ENCODE data around the gene RGS11.

RGS11 gene

DNA sequence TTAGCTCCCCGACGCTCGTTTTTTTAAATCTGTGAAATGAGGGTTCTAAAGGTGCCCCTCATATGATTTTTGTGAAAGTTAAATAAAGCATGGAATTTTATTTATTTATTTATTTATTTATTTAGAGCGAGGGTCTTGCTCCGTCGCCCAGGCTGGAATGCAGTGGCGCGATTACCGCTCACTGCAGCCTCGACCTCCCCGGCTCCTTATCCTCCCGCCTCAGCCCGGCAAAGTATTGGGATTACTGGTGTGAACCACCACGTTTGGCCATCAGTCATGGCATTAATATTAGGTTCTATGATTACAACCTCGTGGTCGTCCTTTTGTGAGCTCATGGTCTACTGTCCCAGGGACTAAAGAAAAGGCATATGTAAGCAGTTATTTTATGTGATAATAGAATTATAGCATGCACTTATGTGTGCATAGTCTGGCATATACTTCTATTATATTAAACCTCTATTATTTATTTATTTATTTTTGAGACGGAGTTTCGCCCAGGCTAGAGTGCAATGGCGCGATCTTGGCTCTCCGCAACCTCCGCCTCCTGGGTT, 45.9 kb downstream of the RGS11 start:
- DNase-seq (ENCODE audit: low read depth), result no peak

DNA sequence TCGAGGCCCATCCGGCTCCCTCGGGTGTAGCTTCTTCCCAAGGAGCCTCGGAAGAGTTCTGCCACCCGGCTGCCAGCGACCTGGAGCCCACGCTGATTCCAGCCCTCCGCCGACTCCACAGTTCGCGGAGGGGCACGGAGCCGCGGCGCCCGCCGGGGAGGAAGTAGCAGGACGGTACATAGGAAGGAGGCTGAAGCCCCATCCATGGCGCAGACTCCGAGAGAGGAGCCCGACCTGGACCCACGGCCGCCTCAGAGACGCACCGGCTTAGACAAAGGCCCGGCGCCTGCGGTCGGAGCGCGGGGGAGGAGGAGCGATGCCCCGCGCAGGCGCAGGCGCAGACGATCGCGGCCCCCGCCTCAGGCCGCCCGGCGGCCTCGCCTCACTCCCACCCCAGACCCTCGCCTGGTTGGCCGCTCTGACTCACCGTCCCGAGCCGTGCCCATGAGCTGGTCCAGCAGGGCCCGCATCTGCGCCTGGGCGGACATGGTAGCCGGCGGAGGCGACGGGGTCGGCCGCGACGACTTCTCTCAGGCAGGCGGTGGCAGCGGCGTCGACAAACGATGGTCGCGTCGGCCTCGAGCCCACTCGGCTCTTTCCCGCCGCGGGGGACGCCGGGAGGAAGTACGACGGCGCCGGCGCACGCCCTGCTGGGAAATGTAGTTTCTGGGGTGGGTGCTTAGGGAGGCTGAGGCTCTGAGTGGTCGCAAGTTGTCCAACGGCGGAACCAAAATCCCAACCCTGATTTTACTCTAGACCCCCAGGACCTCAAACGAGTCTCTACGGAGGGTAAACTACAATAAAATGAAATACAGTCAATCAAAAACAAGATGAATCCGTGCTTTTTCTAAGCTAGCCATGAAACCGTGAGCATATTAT, 46.7 kb downstream of the RGS11 start, which contains the start of gene LUC7L:
Gene LUC7L, minus strand, starts transcription at position 598 of the 879 bp plus-strand sequence. Its CDS starts 110 bp downstream, at position 488.
- peak; percentile 89 for DNase-seq (ENCODE audit: low read depth)

DNA sequence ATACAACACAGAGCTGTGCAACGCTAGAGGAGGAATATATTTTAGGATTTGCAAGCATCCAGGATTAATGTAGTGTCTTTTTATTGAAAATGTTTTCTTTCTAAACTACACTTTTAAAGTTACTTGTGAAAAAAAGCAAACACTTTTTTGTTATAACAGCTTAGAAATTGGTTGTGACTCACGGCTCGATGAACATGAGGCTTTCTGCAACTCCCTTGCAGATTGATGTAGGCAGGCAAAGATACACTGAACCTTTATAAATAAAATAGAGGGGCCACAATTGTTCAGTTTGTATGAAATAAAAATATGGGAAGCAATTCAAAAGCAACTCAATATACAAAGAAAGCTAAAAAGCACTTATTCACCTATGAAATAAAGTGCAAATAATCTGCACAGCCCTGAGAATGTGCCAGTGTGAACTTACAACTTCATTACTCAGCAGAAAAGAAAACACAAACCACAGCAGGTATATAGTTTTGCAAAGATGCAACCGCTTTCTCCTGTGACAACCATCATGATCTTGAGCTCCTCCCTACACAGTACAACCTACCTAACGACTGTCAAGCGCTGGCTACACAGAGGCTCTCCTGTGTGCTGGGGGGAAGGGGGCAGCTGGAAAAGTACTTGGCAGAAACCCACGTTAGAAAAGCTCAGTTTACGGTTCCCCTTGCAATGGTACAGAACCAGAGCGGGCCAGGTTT, 47.4 kb downstream of the RGS11 start:
- DNase-seq (ENCODE audit: low read depth), result no peak

DNA sequence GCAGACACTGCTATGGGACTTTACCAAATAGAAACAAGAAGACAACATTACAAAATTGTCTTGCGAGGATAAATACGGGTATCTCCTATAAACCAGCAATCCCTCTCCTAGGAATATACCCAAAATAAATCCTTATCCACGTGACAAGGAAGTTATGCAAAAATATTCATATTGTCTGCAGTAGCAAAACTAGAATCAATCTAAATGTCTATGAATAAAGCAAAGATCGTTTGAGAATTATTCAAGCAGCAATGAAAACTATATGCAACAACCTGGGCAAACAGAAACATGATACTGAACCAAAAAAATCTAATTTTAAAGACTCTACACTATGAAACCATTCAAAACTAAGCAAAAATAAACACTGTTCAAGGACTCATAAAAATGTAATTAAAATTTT, 55.7 kb downstream of the RGS11 start:
- DNase-seq (ENCODE audit: low read depth), result no peak
